Measurements from ENCODE around the gene DCLK1. TPM values are rescaled to one million over a fixed set of nuclear protein-coding genes. Genes with fewer than 3 reads are reported as not detected.
"Not testable (repeated sequence)": the region's sequence is repeated elsewhere in the genome, so short reads cannot be mapped to it uniquely, and the experiment has no call there.

Gene DCLK1
- total RNA-seq, 2 experiments from 2014 or later, result not detected

DNA sequence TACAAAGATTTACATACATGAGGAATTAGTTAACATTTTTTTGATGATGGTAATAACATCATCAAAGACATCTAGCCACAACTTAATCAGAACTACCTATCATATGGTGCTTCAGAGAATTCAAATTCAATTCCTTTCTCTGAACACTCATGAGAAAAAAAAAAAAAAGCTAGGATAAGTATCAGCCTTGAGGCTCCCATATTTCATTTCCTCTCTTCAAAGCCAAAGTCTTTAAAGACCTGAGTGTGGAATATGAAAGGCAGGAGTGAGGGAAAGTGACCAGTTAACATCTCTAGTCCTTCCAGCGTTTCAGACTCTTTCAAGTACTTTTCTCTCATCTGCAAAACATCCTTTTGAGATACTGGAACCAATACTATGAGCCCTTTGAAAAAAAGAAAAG is 137.5 kb downstream of the DCLK1 start:
- Mint-ChIP-seq H3K27ac (no peak overlapping the region), H3K36me3 (no peaks in the 10 kb centered on the region), H3K4me1 (no peaks in the 10 kb centered on the region), H3K27me3 (no peaks in the 10 kb centered on the region), H3K9me3 (no peaks in the 10 kb centered on the region), H3K4me3 (no peak overlapping the region)
- no peak for ATAC-seq (ENCODE audit: low read depth)
- POLR2A ChIA-PET, result no interaction called here
- DNase-seq, result no peak

- ATAC-seq (ENCODE audit: low read depth) (no peak), DNase-seq (no peak)
- no peak overlapping the region for H3K27ac Mint-ChIP-seq
- H3K36me3 Mint-ChIP-seq, result no peaks in the 10 kb centered on the region
- H3K9me3 Mint-ChIP-seq, result no peaks in the 10 kb centered on the region
- no peak overlapping the region for H3K4me3 Mint-ChIP-seq
- no peaks in the 10 kb centered on the region for H3K4me1 Mint-ChIP-seq
- POLR2A ChIA-PET, result no interaction called here
- no peaks in the 10 kb centered on the region for H3K27me3 Mint-ChIP-seq
Observed at GRCh38 chr13:35992964-35993363, 138.2 kb downstream of the DCLK1 start.

DNA sequence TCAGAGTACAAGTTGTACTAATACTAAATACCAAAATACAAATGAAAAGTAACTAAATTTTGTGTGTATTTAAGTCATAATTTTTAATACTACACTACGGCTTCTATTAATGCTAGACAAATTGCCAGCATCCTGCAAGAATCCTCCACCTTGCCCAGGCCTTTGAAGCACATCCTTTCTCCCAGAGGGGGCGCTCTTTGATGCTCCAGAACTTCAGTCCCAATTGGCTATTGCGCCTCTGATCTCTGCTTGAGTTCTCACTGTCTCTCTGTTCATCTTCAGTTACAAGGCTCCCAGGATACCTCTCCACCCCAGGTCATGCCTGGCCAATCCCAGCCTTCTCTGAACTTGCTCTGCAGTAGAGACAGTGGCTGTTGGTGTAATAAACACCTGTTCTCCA is 141.0 kb downstream of the DCLK1 start:
- Mint-ChIP-seq H3K4me3 (no peak overlapping the region), H3K9me3 (no peaks in the 10 kb centered on the region), H3K36me3 (no peaks in the 10 kb centered on the region), H3K27me3 (no peaks in the 10 kb centered on the region), H3K27ac (no peak overlapping the region), H3K4me1 (no peaks in the 10 kb centered on the region)
- ATAC-seq (ENCODE audit: low read depth) (no peak), DNase-seq (no peak)
- POLR2A ChIA-PET, result no interaction called here

DNA sequence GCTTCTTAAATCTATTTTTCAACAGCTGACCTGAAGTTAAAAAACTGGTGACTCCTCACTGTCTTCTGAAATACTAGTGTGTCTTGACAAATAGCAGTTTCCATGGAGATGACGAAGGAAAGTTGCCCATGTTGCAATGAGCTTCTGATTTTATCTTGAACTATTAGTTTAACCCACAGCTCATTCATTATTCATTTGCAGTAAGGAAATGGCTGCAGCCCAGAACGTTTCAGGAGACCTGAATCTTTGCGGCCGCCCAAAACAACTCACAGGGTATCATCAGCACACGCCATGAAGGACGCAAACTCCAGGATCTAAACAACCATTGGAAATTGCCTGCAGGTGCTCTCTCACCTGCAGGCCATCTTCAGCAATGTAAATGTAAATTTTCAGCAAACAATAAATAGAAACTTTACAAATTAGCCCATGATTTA is 142.5 kb downstream of the DCLK1 start:
- Mint-ChIP-seq H3K4me3 (no peak overlapping the region), H3K27ac (no peak overlapping the region), H3K9me3 (no peaks in the 10 kb centered on the region), H3K36me3 (no peaks in the 10 kb centered on the region), H3K27me3 (no peaks in the 10 kb centered on the region), H3K4me1 (no peaks in the 10 kb centered on the region)
- no peak for ATAC-seq (ENCODE audit: low read depth)
- POLR2A ChIA-PET, result no interaction called here
- DNase-seq, result no peak

- Mint-ChIP-seq H3K27me3 (no peaks in the 10 kb centered on the region), H3K9me3 (no peaks in the 10 kb centered on the region), H3K4me1 (no peaks in the 10 kb centered on the region), H3K36me3 (no peaks in the 10 kb centered on the region), H3K4me3 (no peak overlapping the region), H3K27ac (no peak overlapping the region)
- no peak for ATAC-seq (ENCODE audit: low read depth)
- POLR2A ChIA-PET, result no interaction called here
- no peak for DNase-seq
Observed at GRCh38 chr13:35987572-35988513, 143.3 kb downstream of the DCLK1 start.

- no peak for DNase-seq
- H3K9me3 Mint-ChIP-seq, result no peaks in the 10 kb centered on the region
- no peaks in the 10 kb centered on the region for H3K36me3 Mint-ChIP-seq
- ATAC-seq (ENCODE audit: low read depth), result no peak
- no peak overlapping the region for H3K4me3 Mint-ChIP-seq
- no peaks in the 10 kb centered on the region for H3K4me1 Mint-ChIP-seq
- POLR2A ChIA-PET, result no interaction called here
- H3K27me3 Mint-ChIP-seq, result no peaks in the 10 kb centered on the region
- no peak overlapping the region for H3K27ac Mint-ChIP-seq
Observed at GRCh38 chr13:35984776-35985453, 146.3 kb downstream of the DCLK1 start.

GRCh38 chr13:35984287-35984686 is 146.9 kb downstream of the DCLK1 start:
- Mint-ChIP-seq H3K4me1 (no peaks in the 10 kb centered on the region), H3K27ac (no peak overlapping the region), H3K36me3 (no peaks in the 10 kb centered on the region), H3K9me3 (no peaks in the 10 kb centered on the region), H3K27me3 (no peaks in the 10 kb centered on the region), H3K4me3 (no peak overlapping the region)
- no peak for DNase-seq
- POLR2A ChIA-PET, result no interaction called here
- ATAC-seq (ENCODE audit: low read depth), result no peak

- H3K27ac Mint-ChIP-seq; H3K4me1 Mint-ChIP-seq; H3K4me3 Mint-ChIP-seq; H3K27me3 Mint-ChIP-seq; H3K36me3 Mint-ChIP-seq; ATAC-seq (ENCODE audit: low read depth); POLR2A ChIA-PET; DNase-seq; H3K9me3 Mint-ChIP-seq: not testable (repeated sequence)
Observed at GRCh38 chr13:35983703-35984102, 147.5 kb downstream of the DCLK1 start.

GRCh38 chr13:35983206-35983605 is 148.0 kb downstream of the DCLK1 start:
- POLR2A ChIA-PET, result no interaction called here
- Mint-ChIP-seq H3K4me3 (no peak overlapping the region), H3K36me3 (no peaks in the 10 kb centered on the region), H3K27ac (no peak overlapping the region), H3K4me1 (no peaks in the 10 kb centered on the region), H3K27me3 (no peaks in the 10 kb centered on the region), H3K9me3 (no peaks in the 10 kb centered on the region)
- ATAC-seq (ENCODE audit: low read depth), result no peak
- no peak for DNase-seq

DNA sequence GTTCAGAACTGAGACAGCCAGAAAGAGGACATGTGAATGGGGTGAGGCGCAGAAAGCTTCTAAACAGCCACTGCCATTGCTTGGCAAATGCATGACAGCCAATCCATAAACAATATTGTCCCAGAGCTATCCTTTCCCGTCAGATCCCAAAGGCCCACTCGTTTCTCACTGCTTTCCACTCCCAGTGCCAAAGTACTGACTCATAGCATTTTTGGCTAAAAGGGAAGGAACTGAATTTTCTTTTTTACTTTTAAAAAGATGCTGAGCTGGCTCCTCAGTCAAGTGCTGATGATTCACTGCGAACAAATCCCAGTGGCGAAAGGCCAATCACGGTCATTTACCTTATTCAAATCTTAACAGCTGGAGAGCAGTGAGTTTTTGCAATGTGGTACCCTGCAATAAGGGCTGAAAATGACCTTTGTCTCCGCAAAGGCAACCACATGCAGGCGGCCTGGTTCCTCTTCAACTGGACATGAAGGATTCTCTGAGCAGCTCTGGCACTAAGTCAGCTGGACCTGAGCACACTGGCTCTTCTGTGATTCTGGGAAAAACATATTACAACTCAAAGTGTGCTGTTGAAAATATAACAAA is 151.7 kb downstream of the DCLK1 start:
- no peak for DNase-seq
- POLR2A ChIA-PET, result no interaction called here
- no peak overlapping the region for H3K4me3 Mint-ChIP-seq

GRCh38 chr13:35978607-35979316 is 152.4 kb downstream of the DCLK1 start:
- Mint-ChIP-seq H3K27ac (no peak overlapping the region), H3K36me3 (no peaks in the 10 kb centered on the region), H3K27me3 (no peaks in the 10 kb centered on the region), H3K9me3 (peaks cover 4% of the 10 kb centered on the region), H3K4me1 (no peaks in the 10 kb centered on the region), H3K4me3 (no peak overlapping the region)
- DNase-seq (no peak), ATAC-seq (ENCODE audit: low read depth) (no peak)
- POLR2A ChIA-PET, result no interaction called here

More for the DNA sequence above, 151.7 kb downstream of the DCLK1 start:
- no peaks in the 10 kb centered on the region for H3K36me3 Mint-ChIP-seq
- peaks cover 3% of the 10 kb centered on the region for H3K9me3 Mint-ChIP-seq
- H3K4me1 Mint-ChIP-seq, result no peaks in the 10 kb centered on the region
- no peaks in the 10 kb centered on the region for H3K27me3 Mint-ChIP-seq
- ATAC-seq (ENCODE audit: low read depth), result no peak
- no peak overlapping the region for H3K27ac Mint-ChIP-seq

GRCh38 chr13:35977060-35977459 is 154.1 kb downstream of the DCLK1 start:
- no peaks in the 10 kb centered on the region for H3K27me3 Mint-ChIP-seq

DNA sequence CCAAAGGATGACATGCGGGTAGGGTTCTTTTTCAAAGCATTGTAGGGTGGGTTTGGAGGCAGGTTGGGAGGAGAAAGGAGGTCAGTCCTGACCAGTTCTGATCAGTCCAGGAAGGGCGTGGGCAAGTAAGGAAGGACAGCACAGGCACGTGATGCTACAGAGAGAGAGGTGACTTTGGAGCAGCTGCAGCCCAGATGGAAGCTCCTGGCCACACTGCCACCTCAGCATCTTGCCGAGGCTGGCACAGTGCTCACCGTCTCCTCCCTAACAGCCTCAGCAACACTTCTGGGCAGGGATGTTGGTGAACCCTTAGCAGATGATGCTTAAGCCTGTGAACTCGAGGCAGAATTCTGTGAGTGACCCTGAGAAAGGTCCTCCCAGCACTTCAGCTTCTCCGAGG is 155.1 kb downstream of the DCLK1 start:
- POLR2A ChIA-PET, result no interaction called here
- peaks cover 7% of the 10 kb centered on the region for H3K9me3 Mint-ChIP-seq
- H3K27me3 Mint-ChIP-seq, result no peaks in the 10 kb centered on the region
- ATAC-seq (ENCODE audit: low read depth) (no peak), DNase-seq (no peak)
- H3K27ac Mint-ChIP-seq, result no peak overlapping the region
- no peaks in the 10 kb centered on the region for H3K4me1 Mint-ChIP-seq
- H3K36me3 Mint-ChIP-seq, result no peaks in the 10 kb centered on the region
- no peak overlapping the region for H3K4me3 Mint-ChIP-seq

More at GRCh38 chr13:35977060-35977459, 154.1 kb downstream of the DCLK1 start:
- POLR2A ChIA-PET, result no interaction called here
- H3K27ac Mint-ChIP-seq, result no peak overlapping the region
- H3K4me1 Mint-ChIP-seq, result no peaks in the 10 kb centered on the region
- H3K9me3 Mint-ChIP-seq, result peaks cover 6% of the 10 kb centered on the region
- ATAC-seq (ENCODE audit: low read depth) (no peak), DNase-seq (no peak)
- H3K4me3 Mint-ChIP-seq, result no peak overlapping the region
- H3K36me3 Mint-ChIP-seq, result no peaks in the 10 kb centered on the region
